T-helper 17 cell (primary cell): ENCODE results near the gene NFYC. TPM values are rescaled to one million over a fixed set of nuclear protein-coding genes. Genes with fewer than 3 reads are reported as not detected.
A peak's percentile ranks its signal among the peaks of the same experiment; 100 is the strongest.

Experiments
- ATAC-seq: fragments of 150-1000 bp; cut with Tn5 transposase; 2 replicates; pipeline ENCODE4 v1.10.0; 2021; ENCODE audit warnings: mild to moderate bottlenecking, moderate library complexity
- DNase-seq, 3 donors: peaks; one replicate each; pipeline versions ENCODE4 v3.0.0 to v3.0.0-alpha.2; 2020 to 2021
- H3K9me3 ChIP-seq: one replicate; pipeline ENCODE4 v1.7.0; 2013; ENCODE audit warnings: low read length, mild to moderate bottlenecking; ENCODE audit not compliant: control insufficient read depth, poor library complexity, severe bottlenecking
- H3K27ac Mint-ChIP-seq: one replicate; pipeline ENCODE4 v1.8.0; 2022; ENCODE audit warnings: mild to moderate bottlenecking, moderate library complexity, mixed read lengths
- H3K27me3 Mint-ChIP-seq: one replicate; pipeline ENCODE4 v1.8.0; 2022; ENCODE audit warnings: mixed read lengths
- H3K36me3 Mint-ChIP-seq: one replicate; pipeline ENCODE4 v1.8.0; 2022; ENCODE audit warnings: low read depth, mixed read lengths
- H3K4me1 Mint-ChIP-seq: one replicate; pipeline ENCODE4 v1.8.0; 2022; ENCODE audit warnings: mild to moderate bottlenecking, mixed read lengths
- H3K4me3 Mint-ChIP-seq: one replicate; pipeline ENCODE4 v1.8.0; 2022; ENCODE audit warnings: mild to moderate bottlenecking, moderate library complexity, mixed read lengths
- total RNA-seq, 4 donors: library from RNA in 2 of 4; stranded (reverse) in 2 of 4; gene quantifications; one replicate each; pipeline ENCODE4 v1.2.3 and lab custom pipeline; 2022 to 2026

NFYC gene
- total RNA-seq (10 to 100 TPM; 42.3 to 45.7 TPM), total RNA-seq (lab: John Stamatoyannopoulos, UW) (37.3 to 45.9 reads per million in 2 donors)

- H3K4me1 Mint-ChIP-seq: peaks cover 52% of the 10 kb centered on the region
- ATAC-seq: peak; percentile 83
- peaks cover 4% of the 10 kb centered on the region for H3K36me3 Mint-ChIP-seq
- peak within 1 kb of the TSS; percentile 99 for H3K27ac Mint-ChIP-seq
- no peaks in the 10 kb centered on the region for H3K27me3 Mint-ChIP-seq
- peak; percentile 85 to 90 (median 90) for DNase-seq
- H3K9me3 ChIP-seq: no peaks in the 10 kb centered on the region
- peak within 1 kb of the TSS; percentile 99 for H3K4me3 Mint-ChIP-seq
Observed at GRCh38 chr1:40691538-40692428, at the start of gene NFYC. Gene NFYC, plus strand, starts transcription at chr1:40691704. Its CDS starts 47,140 bp downstream, at chr1:40738844.

GRCh38 chr1:40645118-40645680 lies 46.3 kb upstream of the NFYC start:
- ATAC-seq (no peak), DNase-seq (no peak)
- H3K4me3 Mint-ChIP-seq: no peak overlapping the region
- peaks cover 2% of the 10 kb centered on the region for H3K36me3 Mint-ChIP-seq
- H3K27ac Mint-ChIP-seq: no peak overlapping the region
- peaks cover 20% of the 10 kb centered on the region for H3K27me3 Mint-ChIP-seq
- H3K4me1 Mint-ChIP-seq: peaks cover 8% of the 10 kb centered on the region
- no peaks in the 10 kb centered on the region for H3K9me3 ChIP-seq

GRCh38 chr1:40646315-40646714 lies 45.2 kb upstream of the NFYC start:
- no peak overlapping the region for H3K27ac Mint-ChIP-seq
- DNase-seq: no peak
- H3K36me3 Mint-ChIP-seq: peaks cover 2% of the 10 kb centered on the region
- no peak for ATAC-seq
- H3K9me3 ChIP-seq: no peaks in the 10 kb centered on the region
- peaks cover 20% of the 10 kb centered on the region for H3K27me3 Mint-ChIP-seq
- H3K4me1 Mint-ChIP-seq: peaks cover 5% of the 10 kb centered on the region
- no peak overlapping the region for H3K4me3 Mint-ChIP-seq

GRCh38 chr1:40648200-40648599 lies 43.3 kb upstream of the NFYC start:
- no peak for ATAC-seq
- no peaks in the 10 kb centered on the region for H3K9me3 ChIP-seq

GRCh38 chr1:40648928-40649591 lies 42.4 kb upstream of the NFYC start:
- Mint-ChIP-seq H3K4me3 (no peak overlapping the region), H3K27ac (no peak overlapping the region), H3K36me3 (peaks cover 2% of the 10 kb centered on the region), H3K27me3 (peaks cover 20% of the 10 kb centered on the region), H3K4me1 (peaks cover 5% of the 10 kb centered on the region)
- H3K9me3 ChIP-seq: no peaks in the 10 kb centered on the region
- ATAC-seq (no peak), DNase-seq (no peak)

More at GRCh38 chr1:40648200-40648599, 43.3 kb upstream of the NFYC start:
- Mint-ChIP-seq H3K4me3 (no peak overlapping the region), H3K36me3 (peaks cover 2% of the 10 kb centered on the region), H3K27me3 (peaks cover 20% of the 10 kb centered on the region), H3K4me1 (peaks cover 5% of the 10 kb centered on the region), H3K27ac (no peak overlapping the region)
- DNase-seq: no peak

- H3K27me3 Mint-ChIP-seq: peaks cover 23% of the 10 kb centered on the region
- peaks cover 9% of the 10 kb centered on the region for H3K4me1 Mint-ChIP-seq
- ATAC-seq: no peak
- H3K4me3 Mint-ChIP-seq: no peak overlapping the region
- no peak overlapping the region for H3K27ac Mint-ChIP-seq
- peaks cover 6% of the 10 kb centered on the region for H3K36me3 Mint-ChIP-seq
- no peak for DNase-seq
- H3K9me3 ChIP-seq: no peaks in the 10 kb centered on the region
Observed at GRCh38 chr1:40649592-40649930, 41.9 kb upstream of the NFYC start.

- peaks cover 28% of the 10 kb centered on the region for H3K27me3 Mint-ChIP-seq
- H3K4me3 Mint-ChIP-seq: no peak overlapping the region
- DNase-seq: no peak
- H3K9me3 ChIP-seq: no peaks in the 10 kb centered on the region
- peaks cover 11% of the 10 kb centered on the region for H3K4me1 Mint-ChIP-seq
- ATAC-seq: no peak
- H3K36me3 Mint-ChIP-seq: peaks cover 7% of the 10 kb centered on the region
- H3K27ac Mint-ChIP-seq: no peak overlapping the region
Observed at GRCh38 chr1:40650075-40650474, 41.4 kb upstream of the NFYC start.

- DNase-seq (no peak), ATAC-seq (no peak)
- Mint-ChIP-seq H3K36me3 (peaks cover 7% of the 10 kb centered on the region), H3K27ac (no peak overlapping the region), H3K4me3 (no peak overlapping the region), H3K4me1 (peaks cover 11% of the 10 kb centered on the region), H3K27me3 (peaks cover 28% of the 10 kb centered on the region)
- no peaks in the 10 kb centered on the region for H3K9me3 ChIP-seq
Observed at GRCh38 chr1:40651138-40651857, 40.2 kb upstream of the NFYC start.

- Mint-ChIP-seq H3K27me3 (peaks cover 26% of the 10 kb centered on the region), H3K4me3 (no peak overlapping the region), H3K27ac (no peak overlapping the region), H3K36me3 (peaks cover 7% of the 10 kb centered on the region), H3K4me1 (peaks cover 11% of the 10 kb centered on the region)
- no peaks in the 10 kb centered on the region for H3K9me3 ChIP-seq
- ATAC-seq (no peak), DNase-seq (no peak)
Observed at GRCh38 chr1:40652468-40652867, 39.0 kb upstream of the NFYC start.

GRCh38 chr1:40652979-40653378 lies 38.5 kb upstream of the NFYC start:
- no peaks in the 10 kb centered on the region for H3K9me3 ChIP-seq
- Mint-ChIP-seq H3K27ac (no peak overlapping the region), H3K4me1 (peaks cover 11% of the 10 kb centered on the region), H3K27me3 (peaks cover 21% of the 10 kb centered on the region), H3K4me3 (no peak overlapping the region), H3K36me3 (peaks cover 7% of the 10 kb centered on the region)
- no peak for ATAC-seq
- DNase-seq: no peak

GRCh38 chr1:40653851-40654537 lies 37.5 kb upstream of the NFYC start:
- Mint-ChIP-seq H3K27ac (no peak overlapping the region), H3K27me3 (peaks cover 13% of the 10 kb centered on the region), H3K36me3 (peaks cover 4% of the 10 kb centered on the region), H3K4me3 (no peak overlapping the region), H3K4me1 (peaks cover 11% of the 10 kb centered on the region)
- ATAC-seq: no peak
- no peaks in the 10 kb centered on the region for H3K9me3 ChIP-seq
- no peak for DNase-seq

- H3K36me3 Mint-ChIP-seq: peaks cover 4% of the 10 kb centered on the region
Observed at GRCh38 chr1:40657046-40657445, 34.5 kb upstream of the NFYC start.

More at GRCh38 chr1:40657046-40657445, 34.5 kb upstream of the NFYC start:
- DNase-seq: no peak
- no peaks in the 10 kb centered on the region for H3K9me3 ChIP-seq
- ATAC-seq: no peak
- Mint-ChIP-seq H3K4me3 (no peak overlapping the region), H3K4me1 (peaks cover 7% of the 10 kb centered on the region), H3K27ac (no peak overlapping the region), H3K27me3 (peaks cover 8% of the 10 kb centered on the region)
